Activated naive CD8-positive, alpha-beta T cell (primary cell): ENCODE measurements around the gene SFMBT2.
"Not testable (repeated sequence)": the region's sequence is repeated elsewhere in the genome, so short reads cannot be mapped to it uniquely, and the experiment has no call there.

Experiments used
- H3K27ac Mint-ChIP-seq: one replicate; pipeline ENCODE4 v1.8.0; 2021; ENCODE audit warnings: mixed read lengths
- H3K27me3 Mint-ChIP-seq: one replicate; pipeline ENCODE4 v1.8.0; 2021; ENCODE audit warnings: mixed read lengths
- H3K36me3 Mint-ChIP-seq: one replicate; pipeline ENCODE4 v1.8.0; 2021; ENCODE audit warnings: mixed read lengths
- H3K4me1 Mint-ChIP-seq: one replicate; pipeline ENCODE4 v1.8.0; 2021; ENCODE audit warnings: low read depth, mixed read lengths
- H3K4me3 Mint-ChIP-seq: one replicate; pipeline ENCODE4 v1.8.0; 2021; ENCODE audit warnings: mild to moderate bottlenecking, mixed read lengths
- H3K9me3 Mint-ChIP-seq: one replicate; pipeline ENCODE4 v1.8.0; 2021; ENCODE audit warnings: low read depth, mixed read lengths

Gene SFMBT2

GRCh38 chr10:7231509-7232414 lies 179.1 kb downstream of the SFMBT2 start:
- no peaks in the 10 kb centered on the region for H3K27me3 Mint-ChIP-seq
- H3K9me3 Mint-ChIP-seq = peaks cover 5% of the 10 kb centered on the region
- no peak overlapping the region for H3K4me3 Mint-ChIP-seq
- H3K27ac Mint-ChIP-seq = no peak overlapping the region
- H3K4me1 Mint-ChIP-seq = peaks cover 3% of the 10 kb centered on the region
- H3K36me3 Mint-ChIP-seq = peaks cover 44% of the 10 kb centered on the region

DNA sequence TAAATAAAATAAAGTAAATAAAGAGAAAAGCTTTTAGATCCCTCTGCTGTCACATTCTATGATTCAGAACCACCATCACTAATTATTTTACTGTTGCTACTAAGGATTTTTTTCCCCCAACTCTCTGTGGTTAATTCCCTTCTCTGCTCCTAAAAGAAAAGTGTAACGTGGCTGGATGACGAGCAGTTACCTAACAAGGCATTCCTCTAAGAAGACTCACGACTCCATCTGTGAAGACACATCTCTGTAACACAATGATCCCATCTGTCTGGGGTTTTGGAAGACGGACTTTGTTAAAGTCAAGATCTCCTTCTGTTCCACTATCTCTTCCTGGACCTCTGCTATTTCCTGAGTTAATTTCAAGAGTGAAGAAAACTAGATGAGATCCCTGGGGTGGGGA lies 179.9 kb downstream of the SFMBT2 start:
- H3K36me3 Mint-ChIP-seq = peaks cover 43% of the 10 kb centered on the region
- H3K4me1 Mint-ChIP-seq = peaks cover 3% of the 10 kb centered on the region
- no peak overlapping the region for H3K27ac Mint-ChIP-seq

DNA sequence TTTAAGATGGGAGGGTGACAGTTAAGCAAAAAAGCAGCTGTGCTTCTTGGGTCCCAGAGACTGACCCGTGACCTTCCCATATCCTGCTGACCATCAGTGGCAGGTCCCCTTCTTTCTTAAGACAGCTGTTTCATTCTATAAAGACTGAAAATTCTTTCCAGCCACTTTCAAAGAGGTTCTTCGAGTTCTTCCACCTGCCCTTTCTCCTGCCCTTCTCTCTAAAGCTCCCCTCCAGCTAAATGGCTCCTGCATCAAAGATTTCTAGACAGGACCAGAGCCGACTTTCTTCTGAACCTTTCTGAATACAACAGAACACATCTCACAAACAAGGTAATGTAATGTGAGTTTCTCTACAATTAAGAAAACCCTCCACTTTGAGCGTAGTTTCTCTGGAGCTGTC lies 180.8 kb downstream of the SFMBT2 start:
- Mint-ChIP-seq H3K27me3 (no peaks in the 10 kb centered on the region), H3K9me3 (peaks cover 5% of the 10 kb centered on the region), H3K27ac (no peak overlapping the region), H3K4me1 (peaks cover 3% of the 10 kb centered on the region), H3K36me3 (peaks cover 42% of the 10 kb centered on the region), H3K4me3 (no peak overlapping the region)

More for the DNA sequence above, 179.9 kb downstream of the SFMBT2 start:
- H3K9me3 Mint-ChIP-seq = no peaks in the 10 kb centered on the region
- no peaks in the 10 kb centered on the region for H3K27me3 Mint-ChIP-seq
- no peak overlapping the region for H3K4me3 Mint-ChIP-seq

DNA sequence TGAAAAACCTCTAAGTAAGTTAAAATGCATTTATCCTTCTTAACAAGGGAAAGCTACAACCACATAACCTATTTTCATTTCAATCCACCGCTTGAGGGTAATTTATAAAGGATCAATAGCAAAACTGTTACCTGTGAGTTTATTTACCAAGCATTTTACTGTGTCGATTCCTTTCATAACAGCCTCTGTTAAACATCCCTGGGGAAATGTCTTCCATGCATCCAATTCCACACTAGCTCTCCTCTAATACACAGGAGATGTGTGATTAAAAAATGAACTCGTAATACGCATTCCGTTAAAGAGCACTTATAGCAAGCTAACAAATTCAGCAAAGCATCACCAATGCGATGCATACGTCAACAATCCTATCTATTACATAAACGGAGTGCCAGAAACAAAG lies 185.7 kb downstream of the SFMBT2 start:
- Mint-ChIP-seq H3K4me3 (no peak overlapping the region), H3K9me3 (peaks cover 14% of the 10 kb centered on the region), H3K4me1 (no peaks in the 10 kb centered on the region), H3K36me3 (peaks cover 48% of the 10 kb centered on the region), H3K27ac (no peak overlapping the region), H3K27me3 (no peaks in the 10 kb centered on the region)

DNA sequence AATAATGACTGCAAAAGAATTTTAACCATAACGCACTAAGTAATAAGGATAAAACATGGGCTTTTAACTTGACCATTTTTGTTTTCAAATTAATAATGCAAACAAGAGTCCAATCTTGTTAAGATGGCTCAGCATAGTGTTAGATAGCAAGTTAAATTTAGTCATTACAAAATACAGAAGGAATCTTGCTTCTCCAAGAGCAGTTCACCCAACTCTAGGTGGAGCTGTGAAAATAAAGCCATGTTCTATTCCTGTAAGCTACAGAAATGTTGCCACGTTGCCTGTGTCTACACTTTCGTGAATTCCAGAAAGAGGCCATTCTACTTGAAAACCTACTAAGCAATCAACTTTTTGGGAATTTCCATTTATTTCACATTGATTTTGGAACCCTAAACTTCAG lies 191.9 kb downstream of the SFMBT2 start:
- Mint-ChIP-seq H3K27me3 (no peaks in the 10 kb centered on the region), H3K27ac (peak overlapping the region; percentile 3), H3K36me3 (peaks cover 40% of the 10 kb centered on the region), H3K9me3 (peaks cover 2% of the 10 kb centered on the region), H3K4me1 (no peaks in the 10 kb centered on the region), H3K4me3 (no peak overlapping the region)

GRCh38 chr10:7212696-7213095 lies 198.1 kb downstream of the SFMBT2 start:
- Mint-ChIP-seq H3K36me3 (peaks cover 37% of the 10 kb centered on the region), H3K27ac (peak overlapping the region; percentile 28)
- not testable (repeated sequence) for H3K27me3 Mint-ChIP-seq, H3K4me1 Mint-ChIP-seq, H3K4me3 Mint-ChIP-seq, H3K9me3 Mint-ChIP-seq

GRCh38 chr10:7211857-7212577 lies 198.8 kb downstream of the SFMBT2 start:
- Mint-ChIP-seq H3K9me3 (no peaks in the 10 kb centered on the region), H3K27me3 (no peaks in the 10 kb centered on the region), H3K4me3 (no peak overlapping the region), H3K36me3 (peaks cover 34% of the 10 kb centered on the region), H3K27ac (no peak overlapping the region), H3K4me1 (no peaks in the 10 kb centered on the region)

GRCh38 chr10:7210516-7210915 lies 200.3 kb downstream of the SFMBT2 start:
- Mint-ChIP-seq H3K9me3 (no peaks in the 10 kb centered on the region), H3K4me3 (no peak overlapping the region), H3K27ac (no peak overlapping the region), H3K4me1 (no peaks in the 10 kb centered on the region), H3K27me3 (no peaks in the 10 kb centered on the region), H3K36me3 (peaks cover 35% of the 10 kb centered on the region)

DNA sequence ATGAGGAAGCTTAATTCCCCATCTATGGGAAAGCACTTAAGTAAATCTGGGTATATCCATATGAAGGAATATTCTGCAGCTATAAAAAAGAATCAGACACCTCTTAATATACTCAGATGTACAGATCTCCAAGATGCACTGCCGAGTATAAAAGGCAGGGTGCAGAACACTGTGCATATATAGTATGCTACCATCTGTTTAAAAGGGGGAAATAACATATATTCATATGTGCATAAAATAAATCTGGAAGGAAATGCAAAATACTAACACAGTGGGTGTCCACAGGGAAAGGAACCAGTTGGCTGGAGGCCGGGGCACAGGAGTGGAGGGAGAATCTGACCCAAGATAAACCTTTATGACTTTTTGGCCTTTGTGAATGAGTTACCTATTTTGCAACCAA lies 201.4 kb downstream of the SFMBT2 start:
- Mint-ChIP-seq H3K9me3 (no peaks in the 10 kb centered on the region), H3K4me1 (no peaks in the 10 kb centered on the region), H3K4me3 (no peak overlapping the region), H3K27me3 (no peaks in the 10 kb centered on the region), H3K27ac (no peak overlapping the region), H3K36me3 (peaks cover 34% of the 10 kb centered on the region)

- H3K4me3 Mint-ChIP-seq = no peak overlapping the region
- no peaks in the 10 kb centered on the region for H3K27me3 Mint-ChIP-seq
- H3K4me1 Mint-ChIP-seq = no peaks in the 10 kb centered on the region
- peaks cover 22% of the 10 kb centered on the region for H3K36me3 Mint-ChIP-seq
- H3K9me3 Mint-ChIP-seq = no peaks in the 10 kb centered on the region
- H3K27ac Mint-ChIP-seq = no peak overlapping the region
Measured at GRCh38 chr10:7206412-7207100, 204.3 kb downstream of the SFMBT2 start.

DNA sequence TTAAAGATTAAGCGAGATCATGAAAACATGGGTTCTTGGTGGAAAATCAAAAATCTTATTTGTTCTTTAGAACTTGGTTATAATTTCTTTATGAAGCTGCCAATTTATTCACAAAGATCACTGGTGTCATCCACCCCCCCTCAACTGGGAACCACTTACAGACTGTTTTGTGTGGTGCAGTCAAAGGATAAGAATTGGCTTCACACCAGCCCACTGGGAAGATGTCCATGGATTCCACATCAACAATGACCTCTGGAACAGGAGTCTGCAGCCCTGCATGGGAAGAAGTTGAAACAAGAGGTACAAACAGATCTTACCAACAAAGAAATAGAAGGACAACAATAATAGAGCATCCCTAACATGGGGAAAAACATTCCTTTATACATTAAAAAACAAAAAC lies 205.2 kb downstream of the SFMBT2 start:
- Mint-ChIP-seq H3K4me1 (no peaks in the 10 kb centered on the region), H3K36me3 (peaks cover 26% of the 10 kb centered on the region), H3K27me3 (no peaks in the 10 kb centered on the region), H3K4me3 (no peak overlapping the region), H3K9me3 (no peaks in the 10 kb centered on the region), H3K27ac (no peak overlapping the region)

DNA sequence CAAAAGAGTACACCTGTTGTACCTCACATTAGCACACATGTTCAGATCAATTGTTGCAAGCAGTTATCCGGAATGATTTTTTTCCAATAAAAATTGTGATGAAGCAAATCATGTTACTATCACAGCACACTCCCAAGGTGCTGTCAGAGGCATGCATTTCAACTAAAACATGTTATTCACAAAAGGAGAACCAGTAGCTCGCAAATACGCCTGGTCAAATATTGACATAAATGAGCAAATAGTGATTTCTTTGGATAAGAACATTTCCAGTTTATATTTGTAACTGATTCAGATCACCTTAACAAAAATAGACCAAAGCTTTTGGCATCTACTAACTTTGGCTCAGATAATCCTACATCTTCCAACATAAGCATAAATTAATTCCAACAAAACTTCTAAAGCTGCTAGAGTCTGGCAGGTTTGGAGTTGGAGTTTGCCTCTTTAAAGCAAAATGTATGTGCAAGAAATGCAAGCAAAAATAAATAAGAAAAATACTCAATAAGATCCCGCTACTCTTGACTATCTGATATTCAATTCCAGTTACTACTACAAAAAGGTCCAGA lies 208.0 kb downstream of the SFMBT2 start:
- Mint-ChIP-seq H3K36me3 (peaks cover 30% of the 10 kb centered on the region), H3K27me3 (no peaks in the 10 kb centered on the region), H3K4me3 (no peak overlapping the region), H3K27ac (peak overlapping the region; percentile 28), H3K4me1 (peaks cover 11% of the 10 kb centered on the region), H3K9me3 (no peaks in the 10 kb centered on the region)

- H3K36me3 Mint-ChIP-seq = peaks cover 52% of the 10 kb centered on the region
- H3K27ac Mint-ChIP-seq = no peak overlapping the region
- H3K9me3 Mint-ChIP-seq = no peaks in the 10 kb centered on the region
- peaks cover 38% of the 10 kb centered on the region for H3K4me1 Mint-ChIP-seq
- H3K27me3 Mint-ChIP-seq = no peaks in the 10 kb centered on the region
- H3K4me3 Mint-ChIP-seq = no peak overlapping the region
Measured at GRCh38 chr10:7199152-7199760, 211.6 kb downstream of the SFMBT2 start.

DNA sequence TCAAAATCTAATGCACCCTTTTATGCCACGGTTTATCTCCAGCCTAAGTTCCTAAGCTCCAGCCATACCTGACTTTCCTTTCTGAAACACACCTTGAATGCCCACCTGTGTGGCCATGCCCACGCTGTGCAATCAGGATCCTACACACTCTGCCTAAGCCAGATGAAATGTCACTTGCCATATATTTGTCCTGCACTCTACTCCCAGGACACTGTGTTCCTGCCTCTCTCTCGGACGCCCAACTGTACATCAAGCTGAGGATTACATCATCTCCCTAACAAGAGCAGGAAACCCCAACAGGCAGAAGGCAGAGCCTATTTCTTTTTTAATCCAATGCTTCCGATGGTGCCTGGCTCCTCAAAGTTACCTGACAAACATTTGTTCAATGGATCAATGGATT lies 214.6 kb downstream of the SFMBT2 start:
- Mint-ChIP-seq H3K36me3 (peaks cover 52% of the 10 kb centered on the region), H3K4me3 (peak overlapping the region; percentile 48), H3K9me3 (no peaks in the 10 kb centered on the region), H3K27ac (peak overlapping the region; percentile 79), H3K4me1 (peaks cover 68% of the 10 kb centered on the region), H3K27me3 (no peaks in the 10 kb centered on the region)
